Osteoblast (primary cell): ENCODE measurements around the gene DRAXIN. TPM values are rescaled to one million over a fixed set of nuclear protein-coding genes. Genes with fewer than 3 reads are reported as not detected.
A peak's percentile ranks its signal among the peaks of the same experiment; 100 is the strongest.

ENCODE experiments used
- DNase-seq: peaks from one replicate; pipeline ENCODE4 v3.0.0; 2011; ENCODE audit warnings: low spot score, mixed read lengths; ENCODE audit not compliant: insufficient read length; ENCODE audit errors: missing footprints
- H2AFZ ChIP-seq: 2 replicates; pipeline ENCODE4 v1.6.0; 2011; ENCODE audit warnings: mild to moderate bottlenecking, low read length
- H3K27ac ChIP-seq: 2 replicates; pipeline ENCODE4 v1.5.1; 2011; ENCODE audit warnings: mild to moderate bottlenecking, low read depth, low read length, moderate library complexity
- H3K27me3 ChIP-seq: 2 replicates; pipeline ENCODE4 v1.6.0; 2012; ENCODE audit warnings: mild to moderate bottlenecking, control low read depth, inconsistent platforms, low read length, moderate library complexity; ENCODE audit not compliant: insufficient read depth
- H3K36me3 ChIP-seq: 2 replicates; pipeline ENCODE4 v1.5.1; 2011; ENCODE audit warnings: mild to moderate bottlenecking, low read length, control low read depth, moderate library complexity; ENCODE audit not compliant: insufficient read depth
- H3K4me1 ChIP-seq: 2 replicates; pipeline ENCODE4 v1.5.1; 2011; ENCODE audit warnings: mild to moderate bottlenecking, low read length, control low read depth, moderate library complexity; ENCODE audit not compliant: insufficient read depth
- H3K4me2 ChIP-seq: 2 replicates; pipeline ENCODE4 v1.6.0; 2011; ENCODE audit warnings: mild to moderate bottlenecking, low read length; ENCODE audit not compliant: insufficient read depth
- H3K4me3 ChIP-seq: fragments of 200-600 bp; sonication (generic); 3 replicates; pipeline ENCODE4 v1.5.1; 2012; ENCODE audit warnings: mild to moderate bottlenecking, low read length, inconsistent platforms; ENCODE audit not compliant: insufficient read depth
- H3K79me2 ChIP-seq: 2 replicates; pipeline ENCODE4 v1.6.0; 2012; ENCODE audit warnings: mild to moderate bottlenecking, low read length, control low read depth, inconsistent platforms; ENCODE audit not compliant: insufficient read depth
- H3K9me3 ChIP-seq: 2 replicates; pipeline ENCODE4 v1.5.1; 2011; ENCODE audit warnings: low read depth, low read length, control low read depth
- H4K20me1 ChIP-seq: 2 replicates; pipeline ENCODE4 v1.6.0; 2012; ENCODE audit warnings: mild to moderate bottlenecking, low read length, control low read depth; ENCODE audit not compliant: insufficient read depth
- CTCF ChIP-seq: IDR thresholded peaks from 2 replicates; pipeline ENCODE4 v1.5.1; 2011; ENCODE audit warnings: mild to moderate bottlenecking, low read depth, low read length, moderate library complexity; ENCODE audit errors: extremely low read depth
- total RNA-seq: library from RNA; depleted of rRNA; stranded (reverse); fragments of >200 nt; gene quantifications from 2 replicates; pipeline ENCODE4 v1.2.3, GENCODE V29; 2012

DRAXIN gene
- total RNA-seq, 1 donor, result under 0.01 TPM

- no peak overlapping the region for H3K4me2 ChIP-seq
- no peak for TF ChIP-seq CTCF
- H3K27me3 ChIP-seq, result peaks cover 18% of the 10 kb centered on the region
- H3K4me3 ChIP-seq, result no peak overlapping the region
- H3K9me3 ChIP-seq, result no peaks in the 10 kb centered on the region
- DNase-seq, result peak; percentile 65
- no peak overlapping the region for H3K27ac ChIP-seq
- H3K36me3 ChIP-seq, result no peaks in the 10 kb centered on the region
- no peak overlapping the region for H2AFZ ChIP-seq
- no peaks in the 10 kb centered on the region for H3K79me2 ChIP-seq
- H3K4me1 ChIP-seq, result no peaks in the 10 kb centered on the region
- no peaks in the 10 kb centered on the region for H4K20me1 ChIP-seq
Measured at GRCh38 chr1:11761285-11761684, 69.8 kb downstream of the DRAXIN start.

GRCh38 chr1:11761988-11762406 lies 70.5 kb downstream of the DRAXIN start, which contains the start of gene C1orf167:
TSS of gene C1orf167 (plus strand) at chr1:11762193. CDS start at chr1:11764401, 2,208 bp downstream.
- no peak for TF ChIP-seq CTCF
- no peaks in the 10 kb centered on the region for H3K9me3 ChIP-seq
- H3K36me3 ChIP-seq, result no peaks in the 10 kb centered on the region
- H2AFZ ChIP-seq, result no peak within 1 kb of the TSS
- no peak within 1 kb of the TSS for H3K4me2 ChIP-seq
- no peaks in the 10 kb centered on the region for H3K4me1 ChIP-seq
- H3K79me2 ChIP-seq, result no peaks in the 10 kb centered on the region
- no peak within 1 kb of the TSS for H3K27ac ChIP-seq
- H4K20me1 ChIP-seq, result no peaks in the 10 kb centered on the region
- DNase-seq, result peak; percentile 77
- peaks cover 17% of the 10 kb centered on the region for H3K27me3 ChIP-seq
- H3K4me3 ChIP-seq, result no peak within 1 kb of the TSS

- H3K27ac ChIP-seq, result no peak overlapping the region
Measured at GRCh38 chr1:11764115-11764514, 72.6 kb downstream of the DRAXIN start.

GRCh38 chr1:11764519-11764918 lies 73.0 kb downstream of the DRAXIN start:
- H3K9me3 ChIP-seq, result no peaks in the 10 kb centered on the region
- H3K27ac ChIP-seq, result no peak overlapping the region
- peak; percentile 76 for DNase-seq
- no peaks in the 10 kb centered on the region for H3K36me3 ChIP-seq
- no peaks in the 10 kb centered on the region for H4K20me1 ChIP-seq
- H2AFZ ChIP-seq, result no peak overlapping the region
- no peaks in the 10 kb centered on the region for H3K4me1 ChIP-seq
- no peak for TF ChIP-seq CTCF
- no peak overlapping the region for H3K4me3 ChIP-seq
- H3K79me2 ChIP-seq, result no peaks in the 10 kb centered on the region
- H3K4me2 ChIP-seq, result no peak overlapping the region
- peaks cover 23% of the 10 kb centered on the region for H3K27me3 ChIP-seq

More at GRCh38 chr1:11764115-11764514, 72.6 kb downstream of the DRAXIN start:
- Histone ChIP-seq H3K9me3 (no peaks in the 10 kb centered on the region), H3K4me2 (no peak overlapping the region), H3K27me3 (peaks cover 23% of the 10 kb centered on the region), H3K4me3 (no peak overlapping the region), H3K36me3 (no peaks in the 10 kb centered on the region), H3K4me1 (no peaks in the 10 kb centered on the region), H2AFZ (no peak overlapping the region), H3K79me2 (no peaks in the 10 kb centered on the region), H4K20me1 (no peaks in the 10 kb centered on the region)
- DNase-seq, result peak; percentile 45
- no peak for TF ChIP-seq CTCF
